Measurements from ENCODE around the gene UBE2D2.
A peak's percentile ranks its signal among the peaks of the same experiment; 100 is the strongest.

UBE2D2 gene

DNA sequence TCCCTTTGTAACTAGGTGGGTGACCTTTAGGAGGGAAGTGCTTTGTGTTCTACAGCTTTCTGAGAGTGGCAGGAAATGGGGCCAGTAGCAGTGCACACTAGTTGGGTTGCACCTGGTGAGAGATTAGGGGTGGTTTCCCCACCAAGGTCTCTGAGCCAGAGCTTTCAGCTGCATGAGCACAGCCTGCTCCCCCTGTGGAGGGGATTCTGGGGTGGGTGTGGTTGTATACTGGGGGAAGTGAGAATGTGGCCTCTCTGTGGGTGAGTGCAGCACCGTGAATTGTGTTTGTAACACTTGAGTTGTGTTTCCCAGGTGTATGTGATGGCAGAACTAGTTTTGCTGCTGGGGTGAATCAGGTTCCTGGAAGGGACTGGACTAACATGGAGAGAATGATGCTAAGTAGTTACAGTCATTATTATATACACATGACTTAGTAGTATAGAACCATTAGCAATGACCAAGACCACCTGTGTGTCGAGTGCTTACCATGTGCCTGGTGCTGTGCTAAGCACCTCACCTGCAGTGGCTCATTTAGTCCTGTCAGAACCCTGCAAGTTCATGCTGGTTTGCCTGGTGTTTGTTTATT lies 75.2 kb downstream of the UBE2D2 start:
- DNase-seq, result no peak

DNA sequence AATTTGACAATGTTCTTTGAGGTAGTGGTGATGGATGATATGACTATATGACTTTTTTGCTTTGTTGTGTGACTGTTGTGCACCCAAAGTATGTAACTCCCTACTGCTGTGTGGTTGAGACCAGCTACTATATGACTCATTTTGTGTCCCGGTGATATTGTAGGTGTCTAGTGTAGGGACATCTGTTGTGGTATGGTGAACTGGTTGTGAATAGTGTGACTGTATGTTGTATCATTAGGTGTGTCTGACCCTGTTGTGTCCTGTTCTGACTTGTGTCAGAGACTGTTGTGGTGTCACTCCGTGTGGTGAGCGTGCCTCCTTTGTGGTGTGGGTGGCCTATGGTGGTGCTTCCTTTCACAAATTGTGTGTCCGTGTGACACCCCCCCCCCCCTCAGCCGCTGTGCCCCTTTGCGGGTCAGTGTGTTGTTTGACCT lies 75.9 kb downstream of the UBE2D2 start:
- DNase-seq, result peak in 2 of 4 experiments; percentile 32 to 40

DNA sequence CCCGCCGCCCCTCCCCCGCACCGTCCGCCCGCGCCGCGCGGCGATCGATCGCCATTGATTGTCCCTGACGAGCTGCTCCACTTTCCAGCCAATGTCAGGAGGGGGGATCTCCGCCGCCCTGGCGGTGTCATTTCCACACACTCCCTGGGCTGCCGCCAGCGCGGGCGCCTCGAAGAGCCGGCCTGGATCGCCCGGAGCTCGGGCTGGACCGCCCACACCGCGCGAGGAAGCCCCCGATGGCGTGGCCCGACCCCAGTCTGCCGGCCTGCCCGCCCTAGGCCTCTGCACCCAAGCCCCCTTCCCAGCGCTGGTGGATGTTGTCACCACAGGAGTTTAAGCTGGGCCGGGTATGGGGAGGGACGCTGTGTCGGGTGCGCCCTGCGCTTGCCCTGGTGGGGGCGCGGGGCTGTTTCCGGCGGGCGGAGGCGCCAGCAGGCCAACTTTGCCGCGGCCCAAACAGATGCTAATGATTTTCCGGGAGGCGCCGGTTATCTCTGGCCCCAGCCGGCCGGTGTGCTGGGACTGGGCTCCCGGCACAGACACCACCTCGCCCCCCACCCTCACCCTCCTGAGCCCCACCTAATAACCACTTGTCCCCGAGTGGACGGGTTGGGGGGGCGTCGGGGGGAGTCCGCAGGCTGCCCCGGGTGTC lies 76.4 kb downstream of the UBE2D2 start:
- peak; percentile 69 to 88 (median 80) for DNase-seq

DNA sequence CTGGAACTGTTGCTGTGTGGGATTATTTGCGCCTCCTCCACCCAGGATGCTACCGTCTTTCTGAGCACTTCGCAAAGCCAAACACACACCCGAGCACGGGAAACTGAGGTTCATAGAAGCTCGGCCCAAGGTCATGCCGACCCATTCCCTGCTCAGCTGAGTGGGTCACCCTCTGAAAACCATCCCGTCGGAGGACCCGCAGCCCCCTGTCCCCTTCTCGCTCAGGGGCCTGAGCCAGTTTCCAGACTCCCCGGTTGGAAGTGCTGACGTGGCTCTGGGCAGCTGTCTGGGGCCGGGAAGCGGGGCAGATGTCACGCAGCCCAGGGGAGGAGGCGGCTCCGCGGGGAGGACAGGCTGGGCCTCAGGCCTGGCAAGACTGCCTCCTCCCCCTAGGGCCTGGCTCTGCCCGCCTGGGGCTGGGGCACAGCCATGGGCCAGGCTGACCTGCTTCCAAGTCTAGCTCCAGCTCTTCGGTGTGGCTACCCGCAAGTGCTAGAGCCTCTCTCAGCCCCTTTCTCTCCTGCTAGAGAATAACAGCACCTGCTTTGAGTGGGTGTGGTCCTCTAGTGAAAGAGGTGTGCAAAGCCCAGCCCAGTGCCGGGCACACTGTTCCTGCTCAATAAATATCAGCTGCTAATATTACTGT lies 77.1 kb downstream of the UBE2D2 start:
- peak; percentile 79 to 92 (median 88) for DNase-seq

GRCh38 chr5:139638736-139639618 lies 77.8 kb downstream of the UBE2D2 start:
- no peak for DNase-seq

DNA sequence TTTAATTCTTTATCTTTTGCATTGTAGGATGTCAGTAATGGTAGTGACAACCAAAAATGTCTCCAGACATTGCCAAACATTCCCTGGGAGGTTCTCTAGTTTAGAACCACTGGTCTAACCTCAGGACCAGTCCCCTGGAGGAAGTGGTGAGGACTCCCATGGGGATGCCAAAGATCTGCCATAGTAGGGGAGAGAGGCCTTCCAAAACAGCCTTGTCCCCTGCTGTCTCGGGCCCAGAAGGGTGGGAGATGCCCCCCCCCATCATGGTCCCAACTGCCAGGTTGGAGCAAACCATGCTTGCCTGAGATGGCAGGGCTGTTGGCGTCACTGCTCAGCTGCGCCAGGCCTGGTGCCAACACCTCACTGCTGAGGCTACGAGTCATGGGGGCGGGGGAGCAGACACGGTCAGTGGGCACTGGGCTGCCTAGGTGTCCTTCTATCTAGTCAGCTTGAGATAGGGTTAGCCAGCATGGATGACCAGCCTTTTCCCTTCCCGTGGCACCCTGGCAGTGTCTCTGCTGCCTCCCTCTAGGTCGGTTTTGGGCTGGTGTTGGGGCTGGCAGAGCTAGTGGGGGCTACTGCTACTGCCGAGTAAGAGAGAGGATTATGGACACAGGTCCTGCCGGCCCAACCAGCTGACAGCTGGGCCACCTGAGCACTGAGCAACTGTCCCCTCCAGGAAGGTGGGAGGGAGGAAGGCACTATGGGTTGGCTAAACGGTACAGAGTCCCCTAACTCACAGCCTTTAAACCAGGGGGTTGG lies 78.7 kb downstream of the UBE2D2 start:
- peak in 3 of 4 experiments; percentile 29 to 41 (median 32) for DNase-seq

GRCh38 chr5:139640421-139641115 lies 79.4 kb downstream of the UBE2D2 start:
- DNase-seq, result no peak

DNA sequence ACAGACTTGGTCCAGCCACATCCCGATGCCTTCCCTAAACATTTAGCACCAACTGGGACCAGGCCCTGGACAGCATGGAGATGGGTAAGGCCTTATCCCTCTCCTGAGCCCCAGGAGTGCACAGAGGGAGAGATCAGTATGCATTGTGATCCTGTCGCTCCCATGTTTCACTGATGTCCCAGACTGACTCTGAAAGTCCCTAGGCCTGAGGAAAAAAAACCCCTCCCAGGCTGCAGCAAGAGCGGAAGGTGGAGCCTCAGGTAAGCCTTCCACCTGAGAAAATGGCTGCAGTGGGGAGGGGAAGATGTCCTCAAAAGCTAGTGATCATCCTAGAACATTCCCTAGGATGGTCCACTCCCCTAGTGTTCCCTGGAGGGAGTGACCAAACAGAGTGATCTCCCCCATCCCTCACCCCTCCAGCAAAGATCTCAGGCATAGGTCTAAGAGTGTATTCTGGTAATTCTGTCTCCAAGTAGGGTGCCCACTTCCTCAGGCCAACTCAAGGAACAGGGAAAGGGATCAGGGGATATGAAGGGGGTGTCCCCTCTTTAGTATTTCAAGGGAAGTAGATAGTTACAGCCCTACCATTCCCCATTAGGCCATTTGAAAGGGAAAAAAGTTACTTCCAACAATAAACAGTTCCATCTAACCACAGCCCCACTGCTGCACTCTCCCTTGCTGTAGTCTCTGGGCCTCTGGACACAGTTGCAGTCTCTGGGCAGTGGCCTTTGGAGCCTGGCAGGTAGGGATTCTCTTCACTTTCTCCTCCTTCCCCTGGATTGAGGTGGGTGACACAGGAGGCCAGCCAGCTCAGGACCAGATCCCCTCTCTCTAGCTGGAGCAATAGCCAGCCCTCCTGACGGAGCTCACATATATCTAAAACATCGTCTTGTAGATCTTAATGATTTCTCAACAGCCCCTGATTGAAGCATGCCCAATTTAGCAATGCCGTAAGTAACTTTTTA lies 80.3 kb downstream of the UBE2D2 start:
- no peak for DNase-seq

GRCh38 chr5:139642213-139642612 lies 81.1 kb downstream of the UBE2D2 start:
- DNase-seq, result no peak

- no peak for DNase-seq
These were observed 82.0 kb downstream of the UBE2D2 start for GRCh38 chr5:139642891-139643871.

GRCh38 chr5:139644001-139644456 lies 82.9 kb downstream of the UBE2D2 start:
- DNase-seq, result peak in 1 of 4 experiments; percentile 2

- peak; percentile 26 to 66 (median 60) for DNase-seq
These were observed 83.7 kb downstream of the UBE2D2 start for GRCh38 chr5:139644646-139645429.

DNA sequence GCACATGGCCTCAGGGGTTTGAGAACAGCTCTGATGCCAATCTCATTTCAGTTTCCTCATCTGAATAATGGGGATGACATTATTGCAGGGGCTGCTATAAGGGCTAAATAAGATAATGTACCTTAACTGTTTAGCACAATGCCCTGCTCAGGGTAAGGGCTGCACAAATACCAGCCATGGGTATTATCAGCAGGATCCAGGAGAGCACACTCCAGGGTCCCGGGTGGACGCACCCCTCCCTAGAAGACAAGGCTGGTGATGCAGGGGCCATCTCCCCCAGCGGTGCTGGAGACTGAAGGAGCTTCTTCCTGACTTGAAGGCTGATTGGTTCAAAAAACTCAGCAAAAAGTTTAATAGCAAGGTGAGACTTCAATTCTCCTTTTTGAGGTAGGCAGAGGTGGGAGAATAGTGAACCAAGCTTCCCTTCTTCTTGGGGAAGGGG lies 84.3 kb downstream of the UBE2D2 start:
- no peak for DNase-seq

- no peak for DNase-seq
These were observed 85.0 kb downstream of the UBE2D2 start for GRCh38 chr5:139646111-139646510.

GRCh38 chr5:139646912-139647505 lies 85.9 kb downstream of the UBE2D2 start:
- DNase-seq, result peak; percentile 79 to 86 (median 82)

DNA sequence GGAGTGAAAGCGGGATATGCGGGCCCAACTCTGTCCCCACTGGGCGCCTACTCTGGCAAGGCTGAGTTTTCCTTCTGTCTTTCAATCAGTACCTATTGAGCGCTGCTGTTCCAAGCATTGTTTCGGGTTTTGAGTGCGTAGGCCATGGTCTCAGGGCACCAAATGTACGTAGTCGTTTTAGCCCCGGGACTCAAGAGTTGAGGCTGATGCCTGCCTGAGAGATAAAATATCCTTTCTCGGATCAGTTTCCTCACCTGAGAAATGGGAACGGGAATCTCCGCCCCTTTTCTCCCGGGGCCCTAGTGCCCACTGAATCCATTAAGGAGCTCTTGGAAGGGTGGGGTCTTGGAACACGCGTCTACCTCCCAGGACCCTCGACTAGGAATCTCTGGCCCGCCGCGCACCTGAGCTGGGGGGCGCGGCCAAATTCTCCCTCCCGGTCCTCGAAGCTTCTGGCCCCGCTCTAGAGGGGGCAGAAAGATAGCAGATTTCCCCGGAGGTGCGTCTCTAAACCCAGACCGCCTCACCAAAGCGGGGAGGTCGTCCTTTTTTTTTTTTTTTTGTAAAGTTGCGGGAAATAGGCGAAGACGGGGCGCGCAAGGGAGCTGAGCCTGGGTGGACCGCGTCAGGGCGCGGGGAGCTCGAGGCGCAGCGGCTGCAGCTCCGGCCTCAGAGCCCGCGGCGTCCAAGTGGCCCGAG lies 86.5 kb downstream of the UBE2D2 start:
- no peak for DNase-seq

All from suppressor macrophage (primary cell).